Vagina (tissue), 2 donors: ENCODE measurements around the gene IGFBP2.

ENCODE experiments used
- POLR2A ChIP-seq, 2 donors: fragments of 450-650 bp; IDR thresholded peaks; one replicate each; pipeline ENCODE4 v1.6.1; 2017; ENCODE audit warnings: antibody characterized with exemption in 2 of 2, mild to moderate bottlenecking in 2 of 2, moderate library complexity in 2 of 2
- POLR2AphosphoS5 ChIP-seq, 2 donors: sonication (generic); formaldehyde crosslinking; IDR thresholded peaks; one replicate each; pipeline ENCODE4 v1.9.0; 2017; ENCODE audit warnings: antibody characterized with exemption in 2 of 2, mild to moderate bottlenecking in 2 of 2, low read depth in 1 of 2; ENCODE audit not compliant: insufficient read depth in 1 of 2
- TF ChIP-seq, protein P1 (sequence below), 3 experiments: fragments of 450-650 bp in 2 of 3; fragments of 200-600 bp in 1 of 3; sonication (generic) in 1 of 3; IDR thresholded peaks; one replicate each; pipeline ENCODE4 v1.5.1; 2017 to 2019; ENCODE audit warnings: antibody characterized with exemption in 3 of 3, mild to moderate bottlenecking in 2 of 3, moderate library complexity in 2 of 3

GRCh38 chr2:216637472-216637871 is 4.3 kb downstream of the IGFBP2 start:
- no peak for TF ChIP-seq POLR2A (IDR thresholded peaks at IDR 0.05)
- TF ChIP-seq, protein P1, sequence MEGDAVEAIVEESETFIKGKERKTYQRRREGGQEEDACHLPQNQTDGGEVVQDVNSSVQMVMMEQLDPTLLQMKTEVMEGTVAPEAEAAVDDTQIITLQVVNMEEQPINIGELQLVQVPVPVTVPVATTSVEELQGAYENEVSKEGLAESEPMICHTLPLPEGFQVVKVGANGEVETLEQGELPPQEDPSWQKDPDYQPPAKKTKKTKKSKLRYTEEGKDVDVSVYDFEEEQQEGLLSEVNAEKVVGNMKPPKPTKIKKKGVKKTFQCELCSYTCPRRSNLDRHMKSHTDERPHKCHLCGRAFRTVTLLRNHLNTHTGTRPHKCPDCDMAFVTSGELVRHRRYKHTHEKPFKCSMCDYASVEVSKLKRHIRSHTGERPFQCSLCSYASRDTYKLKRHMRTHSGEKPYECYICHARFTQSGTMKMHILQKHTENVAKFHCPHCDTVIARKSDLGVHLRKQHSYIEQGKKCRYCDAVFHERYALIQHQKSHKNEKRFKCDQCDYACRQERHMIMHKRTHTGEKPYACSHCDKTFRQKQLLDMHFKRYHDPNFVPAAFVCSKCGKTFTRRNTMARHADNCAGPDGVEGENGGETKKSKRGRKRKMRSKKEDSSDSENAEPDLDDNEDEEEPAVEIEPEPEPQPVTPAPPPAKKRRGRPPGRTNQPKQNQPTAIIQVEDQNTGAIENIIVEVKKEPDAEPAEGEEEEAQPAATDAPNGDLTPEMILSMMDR (IDR thresholded peaks at IDR 0.05), result no peak
- TF ChIP-seq POLR2AphosphoS5 (IDR thresholded peaks at IDR 0.05; ENCODE audit: insufficient read depth in 1 of 2, low read depth in 1 of 2), result no peak
